ENCODE data around the gene PLEKHM3.

The PLEKHM3 gene

GRCh38 chr2:208017721-208018120, 7.6 kb downstream of the PLEKHM3 start:
- TF ChIP-seq SPI1 (IDR thresholded peaks at IDR 0.05; ENCODE audit: low read depth, low read length) (no peak), PAX5 (IDR thresholded peaks at IDR 0.05; ENCODE audit: insufficient read depth, low read length, severe bottlenecking) (no peak), TAF1 (IDR thresholded peaks at IDR 0.05; ENCODE audit: low read depth, low read length) (no peak)
- no peak for FAIRE-seq
- DNase-seq (ENCODE audit: insufficient read length, low spot score), result no peak

DNA sequence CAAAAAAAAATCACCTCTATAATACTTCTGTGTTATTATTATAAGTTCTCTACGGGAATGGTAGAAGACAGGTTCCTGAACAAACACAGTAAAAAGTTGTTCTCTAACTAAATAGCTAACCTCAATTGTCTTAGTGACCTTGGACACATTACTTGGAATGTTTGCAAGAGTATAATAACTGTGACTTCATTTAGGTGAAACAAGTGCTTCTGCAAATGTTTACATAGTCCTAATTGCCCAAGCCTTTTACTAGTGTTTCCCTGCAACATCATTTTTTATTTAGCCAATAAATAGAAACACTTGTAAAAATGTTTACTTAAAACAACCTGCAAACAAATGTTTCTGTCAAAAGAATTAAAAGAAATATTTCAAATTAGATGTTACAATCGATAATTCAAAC, 9.9 kb downstream of the PLEKHM3 start:
- FAIRE-seq (no peak), DNase-seq (ENCODE audit: insufficient read length, low spot score) (no peak)
- TF ChIP-seq POLR2A (IDR thresholded peaks at IDR 0.05; ENCODE audit: low read depth, low read length) (no peak), POU2F2 (IDR thresholded peaks at IDR 0.05; ENCODE audit: low read depth, low read length) (no peak), SPI1 (IDR thresholded peaks at IDR 0.05; ENCODE audit: low read depth, low read length) (no peak), POLR2AphosphoS5 (IDR thresholded peaks at IDR 0.05; ENCODE audit: low read depth, low read length) (no peak), TAF1 (IDR thresholded peaks at IDR 0.05; ENCODE audit: low read depth, low read length) (no peak), PAX5 (IDR thresholded peaks at IDR 0.05; ENCODE audit: insufficient read depth, low read length, severe bottlenecking) (no peak)

- DNase-seq (ENCODE audit: insufficient read length, low spot score), result no peak
- no peak for FAIRE-seq
Observed at GRCh38 chr2:208013285-208014178, 11.8 kb downstream of the PLEKHM3 start.

GRCh38 chr2:208012449-208012848, 12.9 kb downstream of the PLEKHM3 start:
- FAIRE-seq (no peak), DNase-seq (ENCODE audit: insufficient read length, low spot score) (no peak)
- TF ChIP-seq TAF1 (IDR thresholded peaks at IDR 0.05; ENCODE audit: low read depth, low read length), result no peak
- TF ChIP-seq SPI1 (IDR thresholded peaks at IDR 0.05; ENCODE audit: low read depth, low read length), result no peak
- TF ChIP-seq POLR2AphosphoS5 (IDR thresholded peaks at IDR 0.05; ENCODE audit: low read depth, low read length), result no peak
- no peak for TF ChIP-seq POU2F2 (IDR thresholded peaks at IDR 0.05; ENCODE audit: low read depth, low read length)
- TF ChIP-seq PAX5 (IDR thresholded peaks at IDR 0.05; ENCODE audit: insufficient read depth, low read length, severe bottlenecking), result no peak
- no peak for TF ChIP-seq POLR2A (IDR thresholded peaks at IDR 0.05; ENCODE audit: low read depth, low read length)

More at GRCh38 chr2:208013285-208014178, 11.8 kb downstream of the PLEKHM3 start:
- TF ChIP-seq POLR2A (IDR thresholded peaks at IDR 0.05; ENCODE audit: low read depth, low read length) (no peak), POU2F2 (IDR thresholded peaks at IDR 0.05; ENCODE audit: low read depth, low read length) (no peak), TAF1 (IDR thresholded peaks at IDR 0.05; ENCODE audit: low read depth, low read length) (no peak), POLR2AphosphoS5 (IDR thresholded peaks at IDR 0.05; ENCODE audit: low read depth, low read length) (no peak), PAX5 (IDR thresholded peaks at IDR 0.05; ENCODE audit: insufficient read depth, low read length, severe bottlenecking) (no peak), SPI1 (IDR thresholded peaks at IDR 0.05; ENCODE audit: low read depth, low read length) (no peak)

GRCh38 chr2:208010506-208010905, 14.8 kb downstream of the PLEKHM3 start:
- no peak for DNase-seq (ENCODE audit: insufficient read length, low spot score)
- TF ChIP-seq PAX5 (IDR thresholded peaks at IDR 0.05; ENCODE audit: insufficient read depth, low read length, severe bottlenecking) (no peak), POLR2A (IDR thresholded peaks at IDR 0.05; ENCODE audit: low read depth, low read length) (no peak), TAF1 (IDR thresholded peaks at IDR 0.05; ENCODE audit: low read depth, low read length) (no peak), POU2F2 (IDR thresholded peaks at IDR 0.05; ENCODE audit: low read depth, low read length) (no peak), POLR2AphosphoS5 (IDR thresholded peaks at IDR 0.05; ENCODE audit: low read depth, low read length) (no peak), SPI1 (IDR thresholded peaks at IDR 0.05; ENCODE audit: low read depth, low read length) (no peak)
- FAIRE-seq, result no peak

- DNase-seq (ENCODE audit: insufficient read length, low spot score), result no peak
- no peak for FAIRE-seq
- no peak for TF ChIP-seq POLR2AphosphoS5 (IDR thresholded peaks at IDR 0.05; ENCODE audit: low read depth, low read length)
- TF ChIP-seq SPI1 (IDR thresholded peaks at IDR 0.05; ENCODE audit: low read depth, low read length), result peak; percentile 60
- no peak for TF ChIP-seq POLR2A (IDR thresholded peaks at IDR 0.05; ENCODE audit: low read depth, low read length)
- no peak for TF ChIP-seq TAF1 (IDR thresholded peaks at IDR 0.05; ENCODE audit: low read depth, low read length)
- no peak for TF ChIP-seq POU2F2 (IDR thresholded peaks at IDR 0.05; ENCODE audit: low read depth, low read length)
Observed at GRCh38 chr2:208006833-208007232, 18.5 kb downstream of the PLEKHM3 start.

GRCh38 chr2:208006337-208006736, 19.0 kb downstream of the PLEKHM3 start:
- FAIRE-seq (no peak), DNase-seq (ENCODE audit: insufficient read length, low spot score) (no peak)
- no peak for TF ChIP-seq PAX5 (IDR thresholded peaks at IDR 0.05; ENCODE audit: insufficient read depth, low read length, severe bottlenecking)
- no peak for TF ChIP-seq POU2F2 (IDR thresholded peaks at IDR 0.05; ENCODE audit: low read depth, low read length)
- no peak for TF ChIP-seq POLR2A (IDR thresholded peaks at IDR 0.05; ENCODE audit: low read depth, low read length)
- no peak for TF ChIP-seq TAF1 (IDR thresholded peaks at IDR 0.05; ENCODE audit: low read depth, low read length)
- no peak for TF ChIP-seq POLR2AphosphoS5 (IDR thresholded peaks at IDR 0.05; ENCODE audit: low read depth, low read length)
- TF ChIP-seq SPI1 (IDR thresholded peaks at IDR 0.05; ENCODE audit: low read depth, low read length), result no peak

- FAIRE-seq, result no peak
- DNase-seq (ENCODE audit: insufficient read length, low spot score), result no peak
- TF ChIP-seq POLR2A (IDR thresholded peaks at IDR 0.05; ENCODE audit: low read depth, low read length) (no peak), POU2F2 (IDR thresholded peaks at IDR 0.05; ENCODE audit: low read depth, low read length) (no peak), PAX5 (IDR thresholded peaks at IDR 0.05; ENCODE audit: insufficient read depth, low read length, severe bottlenecking) (no peak), TAF1 (IDR thresholded peaks at IDR 0.05; ENCODE audit: low read depth, low read length) (no peak), POLR2AphosphoS5 (IDR thresholded peaks at IDR 0.05; ENCODE audit: low read depth, low read length) (no peak)
Observed at GRCh38 chr2:208001924-208002323, 23.4 kb downstream of the PLEKHM3 start.

- FAIRE-seq (no peak), DNase-seq (ENCODE audit: insufficient read length, low spot score) (no peak)
- TF ChIP-seq POLR2A (IDR thresholded peaks at IDR 0.05; ENCODE audit: low read depth, low read length) (no peak), TAF1 (IDR thresholded peaks at IDR 0.05; ENCODE audit: low read depth, low read length) (no peak)
Observed at GRCh38 chr2:208000701-208001395, 24.5 kb downstream of the PLEKHM3 start.

All from GM12891 (cell line).